Measurements from ENCODE around the gene ZDHHC7. TPM values are rescaled to one million over a fixed set of nuclear protein-coding genes. Genes with fewer than 3 reads are reported as not detected.

Gene ZDHHC7
- total and polyA plus RNA-seq, 9 of the 15 experiments (the other 6 are each of a cell fraction or from before 2014, with no cell fraction given): 1.7 to 49.7 (median 37.4) TPM

DNA sequence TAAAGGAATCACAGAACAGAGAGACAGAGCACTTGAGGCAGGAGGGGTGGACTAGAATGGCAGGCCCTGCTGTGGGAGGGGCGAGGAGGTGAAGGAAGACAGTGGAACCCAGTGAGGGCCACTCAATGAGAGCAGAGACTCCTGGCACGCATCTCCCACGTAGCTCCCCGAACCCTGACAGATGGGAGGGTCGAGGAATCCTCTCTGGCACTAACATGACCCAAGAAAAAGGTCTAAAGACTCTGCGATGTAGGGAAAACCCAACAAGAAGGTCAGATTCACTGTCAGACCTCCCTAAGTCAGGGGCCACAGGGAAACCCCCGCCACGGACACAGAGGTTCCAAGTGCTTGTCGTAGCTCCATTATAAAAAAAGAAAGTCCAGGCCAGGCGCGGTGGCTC, 15.0 kb downstream of the ZDHHC7 start:
- peaks cover 51% of the 10 kb centered on the region for H3K79me2 ChIP-seq (ENCODE audit: control insufficient read depth, insufficient read depth, low read length)
- no peak overlapping the region for H3K4me2 ChIP-seq (ENCODE audit: insufficient read depth, low read length)
- intact Hi-C loops (cut with micrococcal nuclease): no loop called here
- 92% methylated on average over 11 of the region's 11 CpGs for WGBS (ENCODE audit: insufficient coverage, low coverage, missing lambda C conversion rate)
- no TSS peak for BruUV-seq (replicated peaks)
- DNase-seq (ENCODE audit: extremely low read depth in 1 of 4, low spot score in 3 of 4) (no peak), ATAC-seq (no peak), FAIRE-seq (no peak)
- peaks cover under 1% of the 10 kb centered on the region for H3K9me1 ChIP-seq (ENCODE audit: control insufficient read depth, insufficient read depth, low read length)
- peaks cover 5% of the 10 kb centered on the region; the same call in 1 of the 2 replicates for H4K20me1 ChIP-seq (replicated peaks; ENCODE audit: control insufficient read depth, insufficient read depth, low read length)
- H3K4me3 ChIP-seq: no peak overlapping the region
- peaks cover 63% of the 10 kb centered on the region for H3K36me3 ChIP-seq (ENCODE audit: control insufficient read depth, insufficient read depth, low read length)
- ChIA-PET CTCF (ENCODE audit: low intra/inter-chr PET ratio) (interaction anchor here (0.6 kb wide), 1 partner anchor 133 kb away, joined by 3 read pairs; no protein-coding TSS in a partner anchor), POLR2A (interaction anchor here (0.8 to 3.5 kb wide), 4 partner anchors 8 to 16 kb away, joined by 3 to 15 read pairs (median 4); partner anchors contain the start of gene ZDHHC7)
- no peaks in the 10 kb centered on the region for H3K27me3 ChIP-seq (ENCODE audit: control insufficient read depth in 2 of 2, insufficient read depth in 2 of 2, low read length in 2 of 2)
- 0 out of 4 replicates have a peak overlapping the region, but pooled peaks of 1 of the 2 experiments have one; percentile 65 for H3K9ac ChIP-seq (ENCODE audit: insufficient read depth in 1 of 2, low read depth in 2 of 2, low read length in 2 of 2)
- no peaks in the 10 kb centered on the region for H3K9me3 ChIP-seq (replicated peaks; ENCODE audit: control insufficient read depth, insufficient read depth, low read depth, low read length)
- no peak overlapping the region for H3K27ac ChIP-seq (ENCODE audit: extremely low read depth, low read depth, low read length)
- peaks cover 13 to 17% of the 10 kb centered on the region in 2 experiments for H3K4me1 ChIP-seq (replicated peaks in 1 of 2; ENCODE audit: control insufficient read depth in 2 of 2, insufficient read depth in 2 of 2, low read length in 2 of 2)
- no peak overlapping the region for H2AFZ ChIP-seq (ENCODE audit: low read depth, low read length)
- in situ Hi-C loops (cut with MboI): no loop called here
- no peak for TF ChIP-seq GTF2A2 (tag; IDR thresholded peaks at IDR 0.05)
- TF ChIP-seq, protein P1, sequence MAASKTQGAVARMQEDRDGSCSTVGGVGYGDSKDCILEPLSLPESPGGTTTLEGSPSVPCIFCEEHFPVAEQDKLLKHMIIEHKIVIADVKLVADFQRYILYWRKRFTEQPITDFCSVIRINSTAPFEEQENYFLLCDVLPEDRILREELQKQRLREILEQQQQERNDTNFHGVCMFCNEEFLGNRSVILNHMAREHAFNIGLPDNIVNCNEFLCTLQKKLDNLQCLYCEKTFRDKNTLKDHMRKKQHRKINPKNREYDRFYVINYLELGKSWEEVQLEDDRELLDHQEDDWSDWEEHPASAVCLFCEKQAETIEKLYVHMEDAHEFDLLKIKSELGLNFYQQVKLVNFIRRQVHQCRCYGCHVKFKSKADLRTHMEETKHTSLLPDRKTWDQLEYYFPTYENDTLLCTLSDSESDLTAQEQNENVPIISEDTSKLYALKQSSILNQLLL (CRISPR knock-in tag; IDR thresholded peaks at IDR 0.05; ENCODE audit: borderline replicate concordance): no peak
- TF ChIP-seq MGA (IDR thresholded peaks at IDR 0.05): no peak

Data from K562 (cell line).